GM18870 (cell line): Measurements from ENCODE around the gene SLC35E4.

Experiments
- ATAC-seq: cut with Tn5 transposase; IDR thresholded peaks from one replicate; pipeline ENCODE4 v1.9.1; 2021; ENCODE audit warnings: moderate library complexity; ENCODE audit not compliant: unreplicated experiment

Gene SLC35E4

GRCh38 chr22:30685178-30685577, 49.6 kb downstream of the SLC35E4 start:
- ATAC-seq = no peak

GRCh38 chr22:30687358-30687757, 51.8 kb downstream of the SLC35E4 start:
- no peak for ATAC-seq

DNA sequence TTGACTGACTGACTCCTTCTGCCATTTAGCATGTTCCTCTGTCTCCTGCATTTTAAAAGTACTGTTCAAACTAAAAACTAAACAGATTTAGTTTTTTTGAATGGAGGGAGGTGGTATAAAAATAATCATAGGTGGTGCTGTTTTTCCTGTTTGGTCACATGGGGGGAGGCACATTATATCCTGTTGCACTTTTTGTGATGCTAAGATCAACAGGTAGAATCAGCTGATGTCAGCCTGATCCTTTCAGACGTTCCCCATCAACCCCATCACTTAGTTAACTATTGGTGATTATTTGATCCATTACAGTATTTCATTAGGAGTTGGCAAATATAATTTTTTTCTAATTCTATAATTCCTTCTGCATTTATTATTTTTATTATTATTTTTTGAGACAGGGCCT, 54.0 kb downstream of the SLC35E4 start:
- ATAC-seq = no peak

GRCh38 chr22:30691204-30691603, 55.6 kb downstream of the SLC35E4 start:
- ATAC-seq = no peak

DNA sequence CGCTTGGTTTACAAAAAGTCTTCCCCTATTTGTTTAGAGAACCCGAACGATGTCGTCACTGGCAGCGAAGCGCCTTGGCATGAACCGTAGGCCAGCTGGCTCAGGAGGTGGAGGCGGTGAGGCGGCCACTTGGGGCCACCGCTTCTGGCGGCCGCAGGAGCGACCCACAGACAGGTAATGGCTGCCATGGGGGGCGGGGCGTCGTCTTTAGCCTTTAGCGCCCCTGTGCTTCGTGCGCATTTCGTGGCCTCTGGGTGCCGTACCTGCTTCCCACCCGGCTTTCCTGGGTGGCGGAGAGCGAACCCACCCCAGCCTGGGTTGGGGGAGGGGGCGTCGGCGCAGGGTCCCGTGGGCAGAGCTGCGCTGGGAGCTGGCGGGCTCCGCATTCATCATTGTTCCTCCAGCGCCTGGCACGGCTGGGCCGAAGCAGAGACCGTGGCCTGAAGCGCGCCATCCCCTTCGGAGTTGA, 58.6 kb downstream of the SLC35E4 start:
- ATAC-seq = no peak

DNA sequence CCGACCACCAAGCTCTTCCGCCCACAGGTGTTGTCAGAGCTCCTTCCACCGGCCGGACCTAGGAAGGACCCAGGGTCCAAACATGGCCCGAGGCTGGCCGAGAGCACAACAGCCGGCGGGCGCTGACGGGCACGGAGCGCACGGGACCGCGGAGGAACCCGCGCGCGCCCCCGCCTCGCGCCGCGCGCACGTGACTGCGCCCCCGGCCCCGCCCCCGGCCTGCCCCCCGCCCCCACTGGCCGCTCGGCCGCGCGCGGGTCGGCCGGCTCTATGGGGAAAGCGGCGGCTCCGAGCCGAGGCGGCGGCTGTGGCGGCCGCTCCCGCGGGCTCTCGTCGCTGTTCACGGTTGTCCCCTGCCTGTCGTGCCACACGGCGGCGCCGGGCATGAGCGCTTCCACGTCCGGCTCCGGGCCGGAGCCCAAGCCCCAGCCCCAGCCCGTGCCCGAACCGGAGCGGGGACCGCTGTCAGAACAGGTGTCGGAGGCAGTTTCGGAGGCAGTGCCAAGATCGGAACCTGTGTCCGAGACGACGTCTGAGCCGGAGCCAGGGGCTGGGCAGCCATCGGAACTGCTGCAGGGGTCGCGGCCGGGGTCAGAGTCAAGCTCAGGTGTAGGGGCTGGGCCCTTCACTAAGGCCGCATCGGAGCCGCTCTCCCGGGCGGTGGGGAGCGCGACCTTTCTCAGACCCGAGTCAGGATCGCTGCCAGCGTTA, 59.2 kb downstream of the SLC35E4 start, which contains the start of gene OSBP2:
Gene OSBP2, plus strand, starts transcription at position 235 of the 711 bp plus-strand sequence. Its CDS starts 36 bp downstream, at position 271.
- ATAC-seq = no peak

DNA sequence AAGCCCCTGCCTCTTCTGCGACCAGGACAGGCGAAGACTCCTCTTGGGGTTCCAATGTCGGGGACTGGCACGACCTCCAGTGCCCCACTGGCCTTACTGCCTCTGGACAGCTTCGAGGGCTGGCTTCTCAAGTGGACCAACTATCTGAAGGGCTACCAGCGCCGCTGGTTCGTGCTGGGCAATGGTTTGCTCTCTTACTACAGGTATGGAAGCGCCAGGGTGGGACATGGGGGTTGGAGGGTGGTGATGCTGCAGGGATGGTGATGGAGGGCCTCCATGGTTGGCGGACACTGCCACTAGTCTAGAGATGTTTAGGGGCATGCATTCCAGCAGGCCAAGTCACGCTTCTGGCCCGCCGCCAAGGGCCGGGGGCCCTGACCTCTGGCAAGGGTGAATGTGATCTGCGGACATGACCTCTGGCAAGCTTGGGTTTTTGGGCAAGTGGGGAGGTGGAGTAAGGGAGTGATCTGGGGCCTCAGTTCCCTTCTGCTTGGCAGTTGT, 59.8 kb downstream of the SLC35E4 start:
- ATAC-seq = no peak

GRCh38 chr22:30695871-30696655, 60.5 kb downstream of the SLC35E4 start:
- ATAC-seq = no peak
